HEK293T (cell line): ENCODE measurements around the gene MAPRE2.

Experiments used
- CTCF ChIA-PET: fragments of 350-600 bp; formaldehyde crosslinking; extraction: SDS; loops from one replicate; lab custom pipeline; 2021; ENCODE audit warnings: antibody characterized with exemption, inconsistent platforms; lab: Yijun Ruan, JAX
- POLR2A ChIA-PET: fragments of 350-600 bp; formaldehyde crosslinking; extraction: SDS; loops from one replicate; lab custom pipeline; 2020; ENCODE audit warnings: antibody characterized with exemption, inconsistent platforms; lab: Yijun Ruan, JAX
- DNase-seq: peaks from one replicate; pipeline ENCODE4 v3.0.0; 2012; ENCODE audit warnings: mixed read lengths; ENCODE audit errors: extremely low spot score
- ARNT ChIP-seq: fragments of 450-650 bp; IDR thresholded peaks from 2 replicates; pipeline ENCODE4 v1.6.1; 2017; ENCODE audit warnings: mild to moderate bottlenecking
- BHLHE40 ChIP-seq: fragments of 450-650 bp; IDR thresholded peaks from 2 replicates; pipeline ENCODE4 v1.6.1; 2016; ENCODE audit warnings: mild to moderate bottlenecking, moderate library complexity, borderline replicate concordance
- CTBP1 ChIP-seq: fragments of 450-650 bp; IDR thresholded peaks from 2 replicates; pipeline ENCODE4 v1.6.1; 2016; ENCODE audit warnings: borderline replicate concordance
- ELF4 ChIP-seq: fragments of 450-650 bp; IDR thresholded peaks from 2 replicates; pipeline ENCODE4 v1.6.1; 2017; ENCODE audit warnings: antibody characterized with exemption
- FOXA1 ChIP-seq: fragments of 450-650 bp; IDR thresholded peaks from 2 replicates; pipeline ENCODE4 v1.6.1; 2016; ENCODE audit warnings: mild to moderate bottlenecking
- FOXK2 ChIP-seq: fragments of 450-650 bp; IDR thresholded peaks from 2 replicates; pipeline ENCODE4 v1.6.1; 2016; ENCODE audit warnings: mild to moderate bottlenecking
- FOXM1 ChIP-seq: fragments of 450-650 bp; IDR thresholded peaks from 2 replicates; pipeline ENCODE4 v1.6.1; 2017; ENCODE audit warnings: mild to moderate bottlenecking, borderline replicate concordance
- HDGF ChIP-seq: fragments of 450-650 bp; IDR thresholded peaks from 2 replicates; pipeline ENCODE4 v1.6.1; 2017; ENCODE audit warnings: antibody characterized with exemption, borderline replicate concordance
- L3MBTL2 ChIP-seq: fragments of 450-650 bp; conservative IDR thresholded peaks from 2 replicates; pipeline ENCODE4 v1.6.1; 2016; ENCODE audit warnings: mild to moderate bottlenecking
- LEF1 ChIP-seq: fragments of 450-650 bp; IDR thresholded peaks from 2 replicates; pipeline ENCODE4 v1.6.1; 2017; ENCODE audit warnings: mild to moderate bottlenecking, borderline replicate concordance
- NFRKB ChIP-seq: fragments of 450-650 bp; IDR thresholded peaks from 2 replicates; pipeline ENCODE4 v1.6.1; 2016; ENCODE audit warnings: mild to moderate bottlenecking, moderate library complexity
- PKNOX1 ChIP-seq: fragments of 450-650 bp; IDR thresholded peaks from 2 replicates; pipeline ENCODE4 v1.6.1; 2016
- SP1 ChIP-seq: fragments of 450-650 bp; IDR thresholded peaks from 2 replicates; pipeline ENCODE4 v1.6.1; 2017
- SUZ12 ChIP-seq: fragments of 450-650 bp; IDR thresholded peaks from 2 replicates; pipeline ENCODE4 v1.6.1; 2016; ENCODE audit warnings: mild to moderate bottlenecking
- TARDBP ChIP-seq: fragments of 450-650 bp; IDR thresholded peaks from 2 replicates; pipeline ENCODE4 v1.6.1; 2016
- ZNF384 ChIP-seq: fragments of 450-650 bp; IDR thresholded peaks from 2 replicates; pipeline ENCODE4 v1.6.1; 2016

The MAPRE2 gene

DNA sequence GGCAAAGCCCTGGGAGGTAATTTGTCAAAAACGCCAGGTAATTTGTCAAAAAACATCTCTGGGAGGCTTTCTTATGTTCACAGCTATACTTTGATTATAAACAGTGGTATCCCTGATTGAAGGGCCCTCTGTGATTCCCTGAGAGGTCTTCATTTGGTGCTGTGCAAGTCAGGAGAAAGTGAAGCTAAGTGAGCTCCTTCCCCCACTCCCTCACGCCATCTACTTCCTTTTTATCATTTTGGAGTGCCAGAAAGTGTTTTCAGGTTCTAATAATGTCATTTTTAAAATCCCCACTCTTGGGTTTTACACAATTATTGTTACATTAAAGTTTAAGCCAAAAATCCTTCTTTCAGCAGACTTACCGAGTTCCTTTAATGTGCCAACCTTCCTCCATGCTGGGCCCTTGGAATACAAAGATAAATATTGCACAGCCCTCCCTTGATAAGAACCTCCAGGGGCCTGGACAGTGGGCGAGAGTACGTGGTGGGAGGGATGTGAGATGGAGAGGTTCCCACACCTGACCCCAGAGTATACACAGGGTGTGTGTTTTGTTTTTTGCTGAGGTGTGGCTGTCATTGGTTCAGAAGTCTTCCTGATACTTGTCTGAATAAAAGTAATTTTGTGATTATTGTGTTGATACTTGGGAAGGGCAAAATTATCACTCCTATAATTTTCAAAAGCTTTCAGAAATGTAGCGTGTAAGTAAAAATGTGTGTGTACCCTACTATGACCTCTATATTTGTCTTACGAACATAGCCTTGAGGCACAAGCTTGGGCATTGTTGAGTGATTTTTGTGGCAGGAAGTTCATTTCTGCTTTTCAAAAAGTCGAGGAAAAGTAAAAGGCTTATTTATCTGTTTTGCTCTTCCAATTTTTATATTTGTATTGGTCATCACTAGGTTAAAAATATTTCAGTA, 8.2 kb downstream of the MAPRE2 start:
- POLR2A ChIA-PET: interaction anchor here (2.7 kb wide), 1 partner anchor 7 kb away, joined by 15 read pairs; the partner anchor contains the start of gene MAPRE2
- TF ChIP-seq FOXK2 (no peak), SP1 (no peak), HDGF (no peak), SUZ12 (no peak), LEF1 (no peak), ARNT (no peak), PKNOX1 (no peak), NFRKB (no peak), FOXM1 (no peak), BHLHE40 (no peak), CTBP1 (no peak), ELF4 (no peak), FOXA1 (no peak), L3MBTL2 (no peak)

DNA sequence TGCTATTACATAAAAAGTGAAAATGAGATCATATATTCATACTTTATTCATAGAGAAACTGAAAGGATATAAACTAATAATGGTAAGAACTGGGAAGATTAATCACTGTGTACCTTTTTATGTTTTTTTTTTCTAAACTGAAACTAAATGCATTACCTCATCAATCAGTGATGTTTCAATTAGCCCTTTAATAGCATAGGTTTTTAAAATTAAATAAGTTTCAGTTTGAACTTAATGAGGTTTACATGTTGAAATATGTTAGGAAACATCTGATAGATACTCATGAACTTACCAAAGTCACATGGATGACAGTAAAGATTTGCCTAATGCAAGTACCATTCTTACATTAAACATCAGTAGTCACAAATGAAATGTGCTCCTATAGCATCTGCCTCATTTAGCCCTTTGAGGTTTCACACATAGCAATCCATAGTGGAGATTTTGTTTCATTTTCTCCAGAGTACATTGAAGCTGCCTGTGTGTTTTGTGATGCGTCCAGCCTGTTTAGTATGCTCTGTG, 8.9 kb downstream of the MAPRE2 start:
- no peak for TF ChIP-seq ZNF384
- no peak for TF ChIP-seq LEF1
- TF ChIP-seq HDGF: no peak
- TF ChIP-seq BHLHE40: no peak
- TF ChIP-seq FOXK2: no peak
- TF ChIP-seq L3MBTL2: no peak
- no peak for DNase-seq
- POLR2A ChIA-PET: interaction anchor here (2.7 kb wide), 1 partner anchor 8 kb away, joined by 15 read pairs; the partner anchor contains the start of gene MAPRE2
- CTCF ChIA-PET: interaction anchor here (1.7 kb wide), 1 partner anchor 10 kb away, joined by 8 read pairs; no protein-coding TSS in a partner anchor

More for the DNA sequence above, 8.2 kb downstream of the MAPRE2 start:
- DNase-seq: no peak
- CTCF ChIA-PET: interaction anchor here (1.7 kb wide), 1 partner anchor 11 kb away, joined by 8 read pairs; no protein-coding TSS in a partner anchor

- ChIA-PET POLR2A (interaction anchor here (0.6 to 2.7 kb wide), 3 partner anchors 9 to 126 kb away, joined by 3 to 15 read pairs (median 3); partner anchors contain the start of gene MAPRE2), CTCF (interaction anchor here (0.7 to 1.7 kb wide), 2 partner anchors 10 to 21 kb away, joined by 3 to 8 read pairs; no protein-coding TSS in a partner anchor)
- no peak for TF ChIP-seq TARDBP
- no peak for TF ChIP-seq ZNF384
- no peak for TF ChIP-seq FOXK2
- no peak for TF ChIP-seq SP1
- no peak for TF ChIP-seq L3MBTL2
- TF ChIP-seq BHLHE40: no peak
- TF ChIP-seq ELF4: no peak
- no peak for TF ChIP-seq ARNT
- no peak for TF ChIP-seq CTBP1
- TF ChIP-seq PKNOX1: no peak
- TF ChIP-seq FOXM1: no peak
- no peak for TF ChIP-seq NFRKB
- TF ChIP-seq HDGF: no peak
- no peak for DNase-seq
Measured at GRCh38 chr18:35050705-35051195, 9.5 kb downstream of the MAPRE2 start.

DNA sequence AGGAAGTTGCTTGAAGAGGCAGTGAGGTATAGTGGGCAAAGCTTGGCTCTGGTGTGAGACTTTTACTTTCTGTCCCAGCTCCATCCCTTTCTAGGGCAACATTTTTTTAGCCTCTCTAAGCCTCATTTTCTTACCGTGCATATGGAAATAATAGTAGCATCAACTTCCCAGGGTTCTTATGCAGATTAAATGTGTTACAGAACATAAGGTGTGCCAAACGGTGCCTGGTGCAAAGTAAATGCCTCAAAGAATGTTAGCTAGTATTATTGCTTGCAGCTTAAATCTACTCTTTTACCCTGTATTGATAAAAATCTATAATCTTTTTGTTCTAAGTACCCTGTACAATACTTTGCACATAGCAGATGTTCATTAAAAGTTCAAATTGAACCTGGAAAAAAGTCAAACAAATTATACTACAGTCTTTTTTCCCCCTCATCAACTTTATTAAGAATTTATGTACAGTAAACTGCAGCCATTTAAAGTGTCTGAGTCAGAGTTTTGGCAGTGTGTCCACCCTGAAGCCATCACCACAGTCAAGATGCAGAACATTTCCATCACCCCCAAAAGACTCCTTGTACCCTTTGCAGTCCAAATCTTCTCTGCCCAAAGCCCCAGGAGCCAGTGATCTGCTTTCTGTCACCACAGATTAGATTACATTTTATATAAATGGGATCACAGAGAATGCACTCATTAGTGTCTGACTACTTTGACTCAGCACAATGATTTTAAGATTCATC, 10.6 kb downstream of the MAPRE2 start:
- no peak for DNase-seq
- no peak for TF ChIP-seq ELF4
- no peak for TF ChIP-seq SP1
- TF ChIP-seq LEF1: no peak
- TF ChIP-seq PKNOX1: no peak
- no peak for TF ChIP-seq FOXK2
- ChIA-PET CTCF (no interaction called here), POLR2A (interaction anchor here (0.8 to 2.7 kb wide), 2 partner anchors 10 to 42 kb away, joined by 3 to 15 read pairs; partner anchors contain the start of gene MAPRE2)

DNA sequence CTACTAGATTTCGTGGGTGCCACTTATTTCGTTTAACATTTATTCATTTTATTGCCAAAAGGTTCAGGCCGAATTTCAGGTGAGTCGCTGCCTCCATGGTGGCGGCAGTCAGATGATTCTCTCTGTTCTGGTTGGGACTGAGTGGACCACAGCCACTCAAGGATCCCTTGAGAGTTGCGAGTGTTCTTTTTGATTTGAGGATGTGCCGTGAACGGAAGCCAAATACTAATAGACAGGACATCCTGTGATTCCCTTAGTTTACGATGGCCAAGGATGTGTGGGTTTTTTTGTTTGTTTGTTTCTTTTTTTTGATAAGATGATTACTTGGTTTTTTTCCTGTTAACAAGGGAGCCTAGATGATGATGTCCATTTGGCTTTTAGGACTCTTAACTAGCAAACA, 13.2 kb downstream of the MAPRE2 start:
- no peak for DNase-seq
- POLR2A ChIA-PET: no interaction called here
- TF ChIP-seq LEF1: no peak
- TF ChIP-seq ARNT: no peak
- TF ChIP-seq SP1: no peak
- TF ChIP-seq CTBP1: no peak
- TF ChIP-seq PKNOX1: no peak
- no peak for TF ChIP-seq ELF4
- TF ChIP-seq TARDBP: no peak
- TF ChIP-seq HDGF: no peak
- TF ChIP-seq SUZ12: no peak
- no peak for TF ChIP-seq ZNF384
- TF ChIP-seq NFRKB: no peak
- no peak for TF ChIP-seq L3MBTL2
- TF ChIP-seq BHLHE40: no peak
- no peak for TF ChIP-seq FOXM1
- no peak for TF ChIP-seq FOXA1
- no peak for TF ChIP-seq FOXK2
- CTCF ChIA-PET: interaction anchor here (0.9 kb wide), 1 partner anchor 14 kb away, joined by 4 read pairs; no protein-coding TSS in a partner anchor
